ENCODE measurements around the gene CHORDC1. TPM values are rescaled to one million over a fixed set of nuclear protein-coding genes. Genes with fewer than 3 reads are reported as not detected.

The CHORDC1 gene
- total and polyA plus RNA-seq, 7 experiments from 2014 or later: 16.6 to 77.3 (median 64.4) TPM

DNA sequence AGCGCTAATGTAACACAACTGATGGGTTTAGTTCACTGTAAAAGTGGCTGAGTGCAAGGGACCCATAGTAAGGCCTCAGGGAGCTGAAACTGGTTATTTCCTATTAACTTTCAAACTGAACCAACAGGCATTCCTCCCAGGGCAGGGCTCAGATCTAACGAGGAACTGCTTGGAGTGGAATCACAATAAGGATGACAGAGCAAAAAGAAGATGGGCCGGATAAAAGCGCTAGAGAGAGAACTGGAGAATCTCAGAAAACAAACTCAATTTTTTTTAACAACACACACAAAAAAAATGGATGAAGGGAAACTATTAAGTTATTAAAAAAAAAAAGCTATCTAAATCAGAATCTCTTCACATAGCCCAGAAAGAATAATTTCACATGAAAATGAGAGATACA, 14.2 kb upstream of the CHORDC1 start:
- peaks cover 1 to 16% (median 4%) of the 10 kb centered on the region in 5 donors for H3K27me3 Mint-ChIP-seq
- CTCF ChIA-PET: interaction anchor here (0.6 kb wide), 1 partner anchor 73 kb away, joined by 4 read pairs; no protein-coding TSS in a partner anchor
- no peaks in the 10 kb centered on the region for H3K9me3 Mint-ChIP-seq

DNA sequence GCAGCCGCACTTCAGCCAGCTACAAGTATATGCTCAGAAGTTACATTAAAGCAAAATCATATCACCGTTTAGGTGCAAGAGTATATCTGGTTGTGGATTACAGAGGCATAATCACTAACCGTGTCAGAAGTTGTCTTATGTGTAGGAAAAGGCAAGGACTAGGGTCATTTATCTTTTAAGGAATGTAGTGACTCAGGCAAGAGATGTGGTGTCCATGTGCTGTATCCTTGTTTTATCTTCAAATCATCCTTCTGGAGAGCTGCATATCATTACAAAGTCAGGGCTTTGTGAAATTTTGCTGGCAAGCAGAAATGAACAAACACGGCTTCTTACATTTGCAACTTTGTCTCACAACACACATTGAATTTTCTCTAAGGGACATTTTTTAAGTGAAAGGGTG, 12.7 kb upstream of the CHORDC1 start:
- Histone ChIP-seq H3K36me3 (ENCODE audit: control insufficient read depth in 2 of 3, insufficient read depth in 3 of 3, low read length in 3 of 3) (no peaks in the 10 kb centered on the region), H3K9me3 (ENCODE audit: control insufficient read depth in 2 of 3, low read length in 3 of 3) (no peaks in the 10 kb centered on the region), H3K4me1 (ENCODE audit: control insufficient read depth in 2 of 2, insufficient read depth in 2 of 2, low read length in 2 of 2) (no peaks in the 10 kb centered on the region), H3K27me3 (ENCODE audit: control insufficient read depth in 2 of 2, insufficient read depth in 2 of 2, low read length in 2 of 2) (no peaks in the 10 kb centered on the region), H3K27ac (ENCODE audit: low read depth, low read length) (no peak overlapping the region), H3K4me3 (ENCODE audit: low read length) (no peak overlapping the region)
- Mint-ChIP-seq H3K36me3 (no peaks in the 10 kb centered on the region), H3K4me3 (no peak overlapping the region), H3K27me3 (peaks cover 0 to 29% (median 10%) of the 10 kb centered on the region in 5 donors), H3K27ac (peak overlapping the region in 1 of 9 donors; percentile 1), H3K4me1 (peaks cover 0 to 7% (median 0%) of the 10 kb centered on the region in 7 donors), H3K9me3 (no peaks in the 10 kb centered on the region)
- intact Hi-C loops (cut with micrococcal nuclease): no loop called here
- ATAC-seq (no peak), DNase-seq (no peak)
- ChIA-PET CTCF (no interaction called here), POLR2A (no interaction called here)

More for the DNA sequence above, 14.2 kb upstream of the CHORDC1 start:
- Histone ChIP-seq H3K36me3 (ENCODE audit: control insufficient read depth in 2 of 3, insufficient read depth in 3 of 3, low read length in 3 of 3) (no peaks in the 10 kb centered on the region), H3K27me3 (ENCODE audit: control insufficient read depth in 2 of 2, insufficient read depth in 2 of 2, low read length in 2 of 2) (no peaks in the 10 kb centered on the region), H3K9me3 (ENCODE audit: control insufficient read depth in 2 of 3, low read length in 3 of 3) (no peaks in the 10 kb centered on the region), H3K4me3 (ENCODE audit: low read length) (no peak overlapping the region), H3K27ac (ENCODE audit: low read depth, low read length) (no peak overlapping the region), H3K4me1 (ENCODE audit: control insufficient read depth in 2 of 2, insufficient read depth in 2 of 2, low read length in 2 of 2) (no peaks in the 10 kb centered on the region)
- no peak overlapping the region for H3K4me3 Mint-ChIP-seq
- POLR2A ChIA-PET: interaction anchor here (1.6 kb wide), 1 partner anchor 14 kb away, joined by 4 read pairs; the partner anchor contains the start of gene CHORDC1
- intact Hi-C loops (cut with micrococcal nuclease): no loop called here
- H3K27ac Mint-ChIP-seq: no peak overlapping the region
- DNase-seq (no peak), ATAC-seq (no peak)
- H3K36me3 Mint-ChIP-seq: no peaks in the 10 kb centered on the region
- H3K4me1 Mint-ChIP-seq: peaks cover 0 to 7% (median 0%) of the 10 kb centered on the region in 7 donors

DNA sequence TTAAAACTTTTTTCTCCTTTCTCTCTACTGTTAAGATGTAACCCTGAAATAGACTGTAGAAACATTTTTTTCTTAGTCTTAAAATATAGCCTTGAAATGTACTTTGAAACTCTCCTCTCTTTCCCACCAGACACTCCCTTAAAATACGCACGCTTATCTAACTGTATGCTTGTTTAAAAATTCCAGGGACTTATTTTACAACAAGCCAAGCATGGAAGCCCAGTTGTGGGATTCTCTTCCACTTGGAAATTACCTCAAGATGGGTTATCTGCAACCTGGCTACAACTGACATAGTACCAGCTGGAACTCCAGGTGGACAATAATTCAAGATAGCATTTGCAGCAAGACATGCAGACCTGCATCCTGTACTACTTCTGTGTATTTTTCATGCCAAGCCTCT, 12.1 kb upstream of the CHORDC1 start:
- no peak for ATAC-seq
- ChIA-PET POLR2A (no interaction called here), CTCF (no interaction called here)
- intact Hi-C loops (cut with micrococcal nuclease): no loop called here
- no peaks in the 10 kb centered on the region for H3K27me3 ChIP-seq (ENCODE audit: control insufficient read depth in 2 of 2, insufficient read depth in 2 of 2, low read length in 2 of 2)
- Mint-ChIP-seq H3K9me3 (peaks cover 0 to 2% (median 0%) of the 10 kb centered on the region in 11 donors), H3K4me3 (no peak overlapping the region), H3K27me3 (peaks cover 2 to 31% (median 10%) of the 10 kb centered on the region in 5 donors), H3K27ac (no peak overlapping the region), H3K4me1 (peaks cover 0 to 2% (median 0%) of the 10 kb centered on the region in 7 donors), H3K36me3 (peaks cover 0 to 2% (median under 1%) of the 10 kb centered on the region in 5 donors)
- no peaks in the 10 kb centered on the region for H3K4me1 ChIP-seq (ENCODE audit: control insufficient read depth in 2 of 2, insufficient read depth in 2 of 2, low read length in 2 of 2)
- H3K27ac ChIP-seq (ENCODE audit: low read depth, low read length): no peak overlapping the region
- DNase-seq: no peak
- H3K4me3 ChIP-seq (ENCODE audit: low read length): no peak overlapping the region
- H3K36me3 ChIP-seq (ENCODE audit: control insufficient read depth in 2 of 3, insufficient read depth in 3 of 3, low read length in 3 of 3): no peaks in the 10 kb centered on the region
- H3K9me3 ChIP-seq (ENCODE audit: control insufficient read depth in 2 of 3, low read length in 3 of 3): no peaks in the 10 kb centered on the region

DNA sequence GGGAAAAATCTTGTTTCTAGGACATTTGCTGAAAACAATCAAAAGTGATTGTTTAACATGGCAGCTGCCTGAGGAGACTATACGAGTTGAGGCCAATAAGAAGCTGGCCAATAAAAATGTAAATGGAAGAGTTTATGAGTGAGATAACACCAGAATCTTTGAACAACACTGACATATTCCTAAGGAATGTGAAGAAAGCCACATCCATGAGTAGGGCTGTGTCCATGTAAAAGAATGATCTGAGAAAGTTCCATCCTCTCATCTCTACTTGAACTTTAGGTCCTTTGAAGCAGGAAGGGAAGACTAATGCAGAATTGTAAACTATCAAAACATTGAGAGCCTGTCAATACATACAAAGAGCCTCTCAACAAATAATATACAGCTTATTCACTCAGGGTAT, 6.9 kb upstream of the CHORDC1 start:
- Mint-ChIP-seq H3K27me3 (peaks cover 0 to 28% (median 6%) of the 10 kb centered on the region in 5 donors), H3K36me3 (peaks cover 0 to 22% (median 14%) of the 10 kb centered on the region in 5 donors), H3K4me1 (peaks cover 0 to 9% (median 0%) of the 10 kb centered on the region in 7 donors), H3K27ac (no peak overlapping the region), H3K4me3 (no peak overlapping the region), H3K9me3 (peaks cover 0 to 16% (median 5%) of the 10 kb centered on the region in 11 donors)
- H3K36me3 ChIP-seq (ENCODE audit: control insufficient read depth in 2 of 3, insufficient read depth in 3 of 3, low read length in 3 of 3): no peaks in the 10 kb centered on the region
- no peak for ATAC-seq
- no peak overlapping the region for H3K27ac ChIP-seq (ENCODE audit: low read depth, low read length)
- DNase-seq: no peak
- H3K9me3 ChIP-seq (ENCODE audit: control insufficient read depth in 2 of 3, low read length in 3 of 3): no peaks in the 10 kb centered on the region
- no peaks in the 10 kb centered on the region for H3K27me3 ChIP-seq (ENCODE audit: control insufficient read depth in 2 of 2, insufficient read depth in 2 of 2, low read length in 2 of 2)
- ChIA-PET CTCF (no interaction called here), POLR2A (no interaction called here)
- intact Hi-C loops (cut with micrococcal nuclease): no loop called here
- no peak overlapping the region for H3K4me3 ChIP-seq (ENCODE audit: low read length)
- H3K4me1 ChIP-seq (ENCODE audit: control insufficient read depth in 2 of 2, insufficient read depth in 2 of 2, low read length in 2 of 2): no peaks in the 10 kb centered on the region

DNA sequence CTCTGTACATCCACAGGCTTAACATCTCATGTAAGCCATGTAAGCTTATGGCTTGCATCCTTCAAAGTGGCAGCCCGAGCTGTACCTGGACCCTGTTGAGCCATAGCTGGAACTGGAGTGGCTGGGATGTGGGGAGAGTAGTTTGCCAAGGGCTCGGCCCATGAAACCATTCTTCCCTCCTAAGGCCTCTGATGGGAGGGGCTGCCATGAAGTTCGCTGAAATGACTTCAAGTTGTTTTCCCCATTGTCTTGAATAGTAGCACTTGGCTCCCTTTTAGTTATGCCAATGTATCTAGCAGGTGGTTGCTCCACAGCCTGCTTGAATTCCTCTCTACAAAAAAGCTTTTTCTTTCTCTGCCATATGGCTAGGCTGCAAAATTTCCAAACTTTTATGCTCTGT, 5.2 kb upstream of the CHORDC1 start:
- CTCF ChIA-PET: no interaction called here
- H3K27me3 Mint-ChIP-seq: peaks cover 0 to 25% (median 6%) of the 10 kb centered on the region in 5 donors
- Histone ChIP-seq H3K27ac (ENCODE audit: low read depth, low read length) (no peak overlapping the region), H3K9me3 (ENCODE audit: control insufficient read depth in 2 of 3, low read length in 3 of 3) (no peaks in the 10 kb centered on the region), H3K36me3 (ENCODE audit: control insufficient read depth in 2 of 3, insufficient read depth in 3 of 3, low read length in 3 of 3) (peaks cover 0 to 2% (median 0%) of the 10 kb centered on the region in 3 experiments), H3K4me1 (ENCODE audit: control insufficient read depth in 2 of 2, insufficient read depth in 2 of 2, low read length in 2 of 2) (peaks cover 0 to 6% of the 10 kb centered on the region in 2 donors), H3K4me3 (ENCODE audit: low read length) (no peak overlapping the region), H3K27me3 (ENCODE audit: control insufficient read depth in 2 of 2, insufficient read depth in 2 of 2, low read length in 2 of 2) (no peaks in the 10 kb centered on the region)
- H3K4me1 Mint-ChIP-seq: peaks cover 8 to 26% (median 11%) of the 10 kb centered on the region in 7 donors
- no peak for DNase-seq
- intact Hi-C loops (cut with micrococcal nuclease): no loop called here
- H3K36me3 Mint-ChIP-seq: peaks cover 0 to 22% (median 14%) of the 10 kb centered on the region in 5 donors
- no peak overlapping the region for H3K4me3 Mint-ChIP-seq
- H3K9me3 Mint-ChIP-seq: peaks cover 0 to 16% (median 5%) of the 10 kb centered on the region in 11 donors
- no peak for ATAC-seq
- H3K27ac Mint-ChIP-seq: no peak overlapping the region
- POLR2A ChIA-PET: no interaction called here

DNA sequence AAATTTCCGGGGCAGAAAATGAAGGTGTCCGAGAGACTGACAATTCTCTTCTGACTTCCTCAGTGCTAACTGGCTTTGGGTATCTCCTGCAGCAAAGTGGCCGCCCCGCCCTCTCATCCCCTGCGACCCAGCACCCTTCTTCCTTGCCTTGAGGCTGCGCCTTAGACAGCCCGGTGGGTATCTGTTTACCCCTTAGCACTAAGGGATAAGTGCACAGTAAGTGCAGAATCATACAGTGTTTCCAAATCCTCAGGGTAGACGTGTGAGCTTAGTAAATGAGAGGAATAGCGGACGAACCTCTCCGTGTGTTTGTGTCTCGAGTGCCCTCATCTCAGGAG, 368 bp upstream of the CHORDC1 start:
- Histone ChIP-seq H3K27ac (ENCODE audit: low read depth, low read length) (peak overlapping the region; percentile 86), H3K36me3 (ENCODE audit: control insufficient read depth in 2 of 3, insufficient read depth in 3 of 3, low read length in 3 of 3) (peaks cover 0 to 9% (median 0%) of the 10 kb centered on the region in 3 experiments), H3K4me3 (ENCODE audit: low read length) (peak overlapping the region; percentile 74), H3K9me3 (ENCODE audit: control insufficient read depth in 2 of 3, low read length in 3 of 3) (no peaks in the 10 kb centered on the region), H3K27me3 (ENCODE audit: control insufficient read depth in 2 of 2, insufficient read depth in 2 of 2, low read length in 2 of 2) (no peaks in the 10 kb centered on the region), H3K4me1 (ENCODE audit: control insufficient read depth in 2 of 2, insufficient read depth in 2 of 2, low read length in 2 of 2) (peaks cover 23 to 25% of the 10 kb centered on the region in 2 donors)
- Mint-ChIP-seq H3K36me3 (peaks cover 0 to 17% (median 7%) of the 10 kb centered on the region in 5 donors), H3K4me3 (peak overlapping the region; percentile 91 to 99 (median 98)), H3K27me3 (no peaks in the 10 kb centered on the region), H3K4me1 (peaks cover 38 to 71% (median 49%) of the 10 kb centered on the region in 7 donors), H3K27ac (peak overlapping the region; percentile 91 to 96 (median 95)), H3K9me3 (peaks cover 0 to 6% (median 0%) of the 10 kb centered on the region in 11 donors)
- ChIA-PET CTCF (interaction anchor here (0.8 kb wide), 1 partner anchor 18 kb away, joined by 3 read pairs; no protein-coding TSS in a partner anchor), POLR2A (interaction anchor here (1.0 to 1.3 kb wide), 3 partner anchors 11 to 111 kb away, joined by 3 to 4 read pairs (median 4); no protein-coding TSS in a partner anchor)
- ATAC-seq: peak; percentile 75
- intact Hi-C loops (cut with micrococcal nuclease): loop anchor here in 1 of 2 donors (1.0 kb wide), 1 partner anchor 18 kb away; no protein-coding TSS in a partner anchor
- DNase-seq: no peak
